HFF-Myc (cell line): ENCODE data around the gene DNMT1.

Source experiments
- DNase-seq: peaks from one replicate; pipeline ENCODE4 v3.0.0-alpha.2; 2011; ENCODE audit warnings: low read depth; ENCODE audit errors: extremely low read depth
- H3K4me3 ChIP-seq: replicated peaks from 2 replicates; pipeline ENCODE4 v1.5.1; 2011; ENCODE audit warnings: low read depth, mild to moderate bottlenecking, control low read depth, low read length
- CTCF ChIP-seq: IDR thresholded peaks from 2 replicates; pipeline ENCODE4 v1.5.1; 2012; ENCODE audit warnings: mild to moderate bottlenecking, low read depth, low read length, control low read depth; ENCODE audit errors: missing control alignments

The DNMT1 gene

GRCh38 chr19:10116085-10116865 is 78.5 kb downstream of the DNMT1 start:
- H3K4me3 ChIP-seq, result no peak overlapping the region
- no peak for TF ChIP-seq CTCF
- DNase-seq, result no peak

- H3K4me3 ChIP-seq, result no peak overlapping the region
- DNase-seq, result no peak
- TF ChIP-seq CTCF, result no peak
Measured at GRCh38 chr19:10115392-10116084, 79.2 kb downstream of the DNMT1 start.

GRCh38 chr19:10114651-10115391 is 79.9 kb downstream of the DNMT1 start:
- no peak for DNase-seq
- H3K4me3 ChIP-seq, result no peak overlapping the region
- TF ChIP-seq CTCF, result no peak

- no peak for DNase-seq
Measured at GRCh38 chr19:10113964-10114650, 80.6 kb downstream of the DNMT1 start.

GRCh38 chr19:10113592-10113963 is 81.2 kb downstream of the DNMT1 start:
- no peak for DNase-seq
- no peak overlapping the region for H3K4me3 ChIP-seq
- peak; percentile 2 for TF ChIP-seq CTCF

More at GRCh38 chr19:10113964-10114650, 80.6 kb downstream of the DNMT1 start:
- no peak overlapping the region for H3K4me3 ChIP-seq
- no peak for TF ChIP-seq CTCF

- no peak overlapping the region for H3K4me3 ChIP-seq
- peak; percentile 66 for TF ChIP-seq CTCF
- DNase-seq, result no peak
Measured at GRCh38 chr19:10112895-10113591, 81.7 kb downstream of the DNMT1 start.
